GM12892 (cell line): ENCODE data around the gene TRAP1.
"Not testable (repeated sequence)": the region's sequence is repeated elsewhere in the genome, so short reads cannot be mapped to it uniquely, and the experiment has no call there.

Experiments used
- POLR2A ChIP-seq: IDR thresholded peaks from 2 replicates; pipeline ENCODE4 v1.6.1; 2011; ENCODE audit warnings: low read depth, low read length, control low read depth
- POLR2AphosphoS5 ChIP-seq: IDR thresholded peaks from 2 replicates; pipeline ENCODE4 v1.6.1; 2011; ENCODE audit warnings: low read depth, low read length, control low read depth
- TAF1 ChIP-seq: IDR thresholded peaks from 2 replicates; pipeline ENCODE4 v1.6.1; 2011; ENCODE audit warnings: low read depth, mild to moderate bottlenecking, control low read depth, low read length, borderline replicate concordance

DNA sequence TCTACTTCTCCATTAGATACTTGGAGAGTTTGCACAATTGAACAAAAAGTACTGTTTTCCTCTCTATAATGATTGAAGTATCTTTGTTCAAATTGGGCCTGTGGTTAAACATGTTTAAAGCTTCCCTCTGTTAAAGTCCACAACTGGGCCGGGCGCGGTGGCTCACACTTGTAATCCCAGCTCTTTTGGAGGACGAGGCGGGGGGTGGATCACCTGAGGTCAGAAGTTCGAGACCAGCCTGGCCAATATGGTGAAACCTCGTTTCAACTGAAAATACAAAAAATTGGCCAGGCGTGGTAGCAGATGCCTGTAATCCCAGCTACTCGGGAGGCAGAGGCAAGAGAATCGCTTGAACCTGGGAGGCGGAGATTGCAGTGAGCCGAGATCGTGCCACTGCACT, 108.3 kb downstream of the TRAP1 start:
- TF ChIP-seq POLR2A, POLR2AphosphoS5, TAF1: not testable (repeated sequence)
